ENCODE results near the gene SLC1A7.

DNA sequence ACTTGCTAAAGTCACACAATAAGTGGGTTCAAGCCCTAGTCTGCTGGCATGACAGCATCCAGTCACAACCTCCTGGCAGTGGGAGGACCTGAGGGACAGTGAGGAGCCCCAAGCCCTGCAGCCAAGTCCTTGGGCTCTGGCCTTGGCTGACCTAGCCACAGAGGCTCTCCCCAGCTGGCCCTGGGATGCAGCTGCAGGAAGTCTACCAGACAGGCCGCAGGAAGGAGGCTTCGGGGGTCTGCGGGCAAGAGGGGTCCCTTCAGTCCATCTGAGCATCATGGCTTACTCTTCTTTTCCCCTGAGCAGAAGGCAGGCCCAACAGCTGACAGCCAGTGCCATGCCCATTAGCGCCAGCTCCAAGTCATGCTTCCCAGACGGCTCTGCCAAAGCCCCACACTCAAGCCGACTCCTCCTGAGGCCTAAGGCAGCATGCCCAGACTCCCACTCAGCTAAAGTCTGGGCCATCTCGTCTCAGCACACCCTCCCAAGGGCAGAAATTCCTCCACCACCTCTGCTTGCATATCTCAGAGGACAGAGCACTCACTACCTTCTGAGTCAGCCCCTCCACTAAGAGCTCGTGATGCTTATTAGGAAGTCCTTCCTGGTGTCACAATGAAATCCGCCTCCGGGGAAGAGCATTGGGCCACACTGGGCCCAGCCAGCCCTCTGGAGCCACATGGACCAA is 20.1 kb downstream of the SLC1A7 start:
- TF ChIP-seq, protein P1, sequence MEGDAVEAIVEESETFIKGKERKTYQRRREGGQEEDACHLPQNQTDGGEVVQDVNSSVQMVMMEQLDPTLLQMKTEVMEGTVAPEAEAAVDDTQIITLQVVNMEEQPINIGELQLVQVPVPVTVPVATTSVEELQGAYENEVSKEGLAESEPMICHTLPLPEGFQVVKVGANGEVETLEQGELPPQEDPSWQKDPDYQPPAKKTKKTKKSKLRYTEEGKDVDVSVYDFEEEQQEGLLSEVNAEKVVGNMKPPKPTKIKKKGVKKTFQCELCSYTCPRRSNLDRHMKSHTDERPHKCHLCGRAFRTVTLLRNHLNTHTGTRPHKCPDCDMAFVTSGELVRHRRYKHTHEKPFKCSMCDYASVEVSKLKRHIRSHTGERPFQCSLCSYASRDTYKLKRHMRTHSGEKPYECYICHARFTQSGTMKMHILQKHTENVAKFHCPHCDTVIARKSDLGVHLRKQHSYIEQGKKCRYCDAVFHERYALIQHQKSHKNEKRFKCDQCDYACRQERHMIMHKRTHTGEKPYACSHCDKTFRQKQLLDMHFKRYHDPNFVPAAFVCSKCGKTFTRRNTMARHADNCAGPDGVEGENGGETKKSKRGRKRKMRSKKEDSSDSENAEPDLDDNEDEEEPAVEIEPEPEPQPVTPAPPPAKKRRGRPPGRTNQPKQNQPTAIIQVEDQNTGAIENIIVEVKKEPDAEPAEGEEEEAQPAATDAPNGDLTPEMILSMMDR (IDR thresholded peaks at IDR 0.05; ENCODE audit: low read depth, low read length), result no peak
- no peak for TF ChIP-seq POLR2A (IDR thresholded peaks at IDR 0.05; ENCODE audit: extremely low read depth, insufficient read length)
- TF ChIP-seq, protein P2, sequence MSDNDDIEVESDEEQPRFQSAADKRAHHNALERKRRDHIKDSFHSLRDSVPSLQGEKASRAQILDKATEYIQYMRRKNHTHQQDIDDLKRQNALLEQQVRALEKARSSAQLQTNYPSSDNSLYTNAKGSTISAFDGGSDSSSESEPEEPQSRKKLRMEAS (IDR thresholded peaks at IDR 0.05; ENCODE audit: low read depth, low read length), result no peak

Data from NB4 (cell line).